Mesenchymal stem cell (in vitro differentiated cells and primary cell): ENCODE results near the gene USP5.

Experiments
- DNase-seq: peaks from one replicate; pipeline ENCODE4 v3.0.0-alpha.2; 2013
- H2AFZ ChIP-seq: one replicate; pipeline ENCODE4 v1.6.1; 2013; ENCODE audit warnings: low read depth, mild to moderate bottlenecking, control low read depth, inconsistent platforms, low read length, moderate library complexity
- H2AK5ac ChIP-seq: 2 replicates; pipeline ENCODE4 v1.6.1; 2013; ENCODE audit warnings: low read length, moderate library complexity, mild to moderate bottlenecking, inconsistent platforms; ENCODE audit not compliant: severe bottlenecking
- H2BK120ac ChIP-seq: one replicate; pipeline ENCODE4 v1.6.1; 2013; ENCODE audit warnings: low read depth, mild to moderate bottlenecking, inconsistent platforms, low read length, moderate library complexity
- H2BK12ac ChIP-seq, 2 experiments: one replicate each; pipeline ENCODE4 v1.6.1; 2013; ENCODE audit warnings: inconsistent platforms in 2 of 2, low read length in 2 of 2, mild to moderate bottlenecking in 2 of 2, moderate library complexity in 2 of 2, control low read depth in 1 of 2
- H2BK15ac ChIP-seq: one replicate; pipeline ENCODE4 v1.6.1; 2013; ENCODE audit warnings: mild to moderate bottlenecking, low read depth, inconsistent platforms; ENCODE audit not compliant: poor library complexity, severe bottlenecking
- H2BK5ac ChIP-seq: 2 replicates; pipeline ENCODE4 v1.6.1; 2013; ENCODE audit warnings: low read depth, mild to moderate bottlenecking, low read length, control low read depth, inconsistent platforms; ENCODE audit not compliant: poor library complexity, severe bottlenecking
- H3K14ac ChIP-seq, 2 experiments: one replicate each; pipeline ENCODE4 v1.6.1; 2013; ENCODE audit warnings: inconsistent platforms in 2 of 2, low read length in 2 of 2, control low read depth in 1 of 2, mild to moderate bottlenecking in 1 of 2, moderate library complexity in 1 of 2
- H3K18ac ChIP-seq, 2 experiments: one replicate each; pipeline ENCODE4 v1.6.1; 2013; ENCODE audit warnings: inconsistent platforms in 2 of 2, low read length in 2 of 2, control low read depth in 1 of 2, low read depth in 1 of 2, mild to moderate bottlenecking in 1 of 2
- H3K23ac ChIP-seq, 2 experiments: one replicate each; pipeline ENCODE4 v1.6.1; 2013; ENCODE audit warnings: inconsistent platforms in 2 of 2, low read length in 2 of 2, mild to moderate bottlenecking in 2 of 2, moderate library complexity in 2 of 2, control low read depth in 1 of 2
- H3K27ac ChIP-seq: 2 replicates; pipeline ENCODE4 v1.5.1; 2013; ENCODE audit warnings: mild to moderate bottlenecking, moderate library complexity, low read length, control low read depth, inconsistent platforms; ENCODE audit not compliant: poor library complexity, severe bottlenecking
- H3K27me3 ChIP-seq, 2 experiments: 2 replicates each; pipeline versions ENCODE4 v1.6.1 to v1.7.0; 2013; ENCODE audit warnings: low read length in 2 of 2, mild to moderate bottlenecking in 2 of 2, moderate library complexity in 2 of 2, control low read depth in 1 of 2, inconsistent platforms in 1 of 2; ENCODE audit not compliant: control insufficient read depth in 1 of 2, insufficient read depth in 1 of 2
- H3K36me3 ChIP-seq, 2 experiments: 2 replicates each; pipeline versions ENCODE4 v1.6.1 to v1.7.0; 2013; ENCODE audit warnings: low read length in 2 of 2, control low read depth in 1 of 2, inconsistent platforms in 1 of 2, low read depth in 1 of 2, mild to moderate bottlenecking in 1 of 2; ENCODE audit not compliant: insufficient read depth in 2 of 2, control insufficient read depth in 1 of 2
- H3K4ac ChIP-seq, 2 experiments: one replicate each; pipeline ENCODE4 v1.6.1; 2013; ENCODE audit warnings: inconsistent platforms in 2 of 2, low read length in 2 of 2, mild to moderate bottlenecking in 2 of 2, moderate library complexity in 2 of 2, control low read depth in 1 of 2, low read depth in 1 of 2
- H3K4me1 ChIP-seq: 2 replicates; pipeline ENCODE4 v1.6.1; 2013; ENCODE audit warnings: low read depth, low read length, control low read depth; ENCODE audit not compliant: control insufficient read depth, insufficient read depth
- H3K4me2 ChIP-seq: 2 replicates; pipeline ENCODE4 v1.6.1; 2013; ENCODE audit warnings: low read length, mild to moderate bottlenecking, inconsistent platforms; ENCODE audit not compliant: poor library complexity, severe bottlenecking
- H3K4me3 ChIP-seq, 2 experiments: 2 replicates each; pipeline versions ENCODE4 v1.5.1 to v1.7.0; 2013; ENCODE audit warnings: low read length in 2 of 2, mild to moderate bottlenecking in 2 of 2, control low read depth in 1 of 2, low read depth in 1 of 2; ENCODE audit not compliant: insufficient read depth in 1 of 2
- H3K79me1 ChIP-seq: replicated peaks from 2 replicates; pipeline ENCODE4 v1.6.1; 2013; ENCODE audit warnings: mild to moderate bottlenecking, control low read depth, low read length, inconsistent platforms; ENCODE audit not compliant: poor library complexity, severe bottlenecking
- H3K9ac ChIP-seq: 2 replicates; pipeline ENCODE4 v1.7.0; 2013; ENCODE audit warnings: mild to moderate bottlenecking, low read length, moderate library complexity
- H3K9me3 ChIP-seq: 2 replicates; pipeline ENCODE4 v1.7.0; 2013; ENCODE audit warnings: mild to moderate bottlenecking, low read length; ENCODE audit not compliant: control insufficient read depth
- H4K8ac ChIP-seq: one replicate; pipeline ENCODE4 v1.6.1; 2013; ENCODE audit warnings: inconsistent platforms, mild to moderate bottlenecking, low read length, moderate library complexity
- H4K91ac ChIP-seq: one replicate; pipeline ENCODE4 v1.6.1; 2013; ENCODE audit warnings: mild to moderate bottlenecking, low read length, inconsistent platforms
- WGBS: methylation state at CpG from one replicate; pipeline ENCODE4 v1.1.7; 2013; ENCODE audit warnings: mixed read lengths; 5-methylcytosine and 5-hydroxymethylcytosine counted together

Gene USP5

DNA sequence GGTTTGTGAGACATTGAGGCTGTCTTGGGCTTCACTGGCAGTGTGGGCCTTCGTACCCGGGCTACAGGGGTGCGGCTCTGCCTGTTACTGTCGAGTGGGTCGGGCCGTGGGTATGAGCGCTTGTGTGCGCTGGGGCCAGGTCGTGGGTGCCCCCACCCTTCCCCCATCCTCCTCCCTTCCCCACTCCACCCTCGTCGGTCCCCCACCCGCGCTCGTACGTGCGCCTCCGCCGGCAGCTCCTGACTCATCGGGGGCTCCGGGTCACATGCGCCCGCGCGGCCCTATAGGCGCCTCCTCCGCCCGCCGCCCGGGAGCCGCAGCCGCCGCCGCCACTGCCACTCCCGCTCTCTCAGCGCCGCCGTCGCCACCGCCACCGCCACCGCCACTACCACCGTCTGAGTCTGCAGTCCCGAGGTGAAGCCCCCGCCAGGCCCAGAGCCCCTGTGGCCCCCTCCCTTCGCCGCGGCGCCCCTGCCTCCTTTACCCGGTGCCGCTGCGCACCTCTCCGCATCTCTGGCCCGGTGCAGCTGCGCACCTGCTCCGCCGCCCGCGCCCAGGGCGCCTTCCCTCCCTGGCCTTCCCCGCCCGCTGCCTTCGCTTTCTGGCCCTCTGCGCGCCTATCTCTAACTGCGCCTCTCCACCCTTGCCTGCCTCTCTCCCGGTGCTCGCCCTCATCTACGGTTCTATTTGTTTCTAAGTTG is 62.4 kb downstream of the USP5 start, which contains the start of gene ENO2:
ENO2 (plus strand) TSS at position 335 of the 701 bp plus-strand sequence. CDS start 1,253 bp downstream, outside the sequence.
- no peaks in the 10 kb centered on the region for H3K9me3 ChIP-seq
- peak within 1 kb of the TSS; percentile 94 for H2BK15ac ChIP-seq
- WGBS: under 1% methylated on average over 61 of the region's 68 CpGs
- peak within 1 kb of the TSS; percentile 74 for H3K4me2 ChIP-seq
- H3K27me3 ChIP-seq: peaks cover 0 to 19% of the 10 kb centered on the region in 2 experiments
- DNase-seq: peak; percentile 73
- peak within 1 kb of the TSS; percentile 6 to 91 for H3K4ac ChIP-seq
- peak within 1 kb of the TSS; percentile 65 for H2AFZ ChIP-seq
- H3K9ac ChIP-seq: peak within 1 kb of the TSS; percentile 85
- H3K14ac ChIP-seq: peak within 1 kb of the TSS in 1 of 2 experiments; percentile 84
- H3K4me1 ChIP-seq: peaks cover 23% of the 10 kb centered on the region
- peak within 1 kb of the TSS in 1 of 2 experiments; percentile 80 for H2BK12ac ChIP-seq
- peaks cover 2 to 24% of the 10 kb centered on the region in 2 experiments for H3K36me3 ChIP-seq
- H4K8ac ChIP-seq: peak within 1 kb of the TSS; percentile 99
- no peak within 1 kb of the TSS for H2BK5ac ChIP-seq
- H3K18ac ChIP-seq: peak within 1 kb of the TSS; percentile 40 to 84
- H2AK5ac ChIP-seq: no peak within 1 kb of the TSS
- no peaks in the 10 kb centered on the region for H3K79me1 ChIP-seq
- peak within 1 kb of the TSS; percentile 64 to 92 for H3K4me3 ChIP-seq
- H2BK120ac ChIP-seq: peak within 1 kb of the TSS; percentile 64
- peak within 1 kb of the TSS in 1 of 2 experiments; percentile 86 for H3K23ac ChIP-seq
- H4K91ac ChIP-seq: peak within 1 kb of the TSS; percentile 95
- H3K27ac ChIP-seq: no peak within 1 kb of the TSS

DNA sequence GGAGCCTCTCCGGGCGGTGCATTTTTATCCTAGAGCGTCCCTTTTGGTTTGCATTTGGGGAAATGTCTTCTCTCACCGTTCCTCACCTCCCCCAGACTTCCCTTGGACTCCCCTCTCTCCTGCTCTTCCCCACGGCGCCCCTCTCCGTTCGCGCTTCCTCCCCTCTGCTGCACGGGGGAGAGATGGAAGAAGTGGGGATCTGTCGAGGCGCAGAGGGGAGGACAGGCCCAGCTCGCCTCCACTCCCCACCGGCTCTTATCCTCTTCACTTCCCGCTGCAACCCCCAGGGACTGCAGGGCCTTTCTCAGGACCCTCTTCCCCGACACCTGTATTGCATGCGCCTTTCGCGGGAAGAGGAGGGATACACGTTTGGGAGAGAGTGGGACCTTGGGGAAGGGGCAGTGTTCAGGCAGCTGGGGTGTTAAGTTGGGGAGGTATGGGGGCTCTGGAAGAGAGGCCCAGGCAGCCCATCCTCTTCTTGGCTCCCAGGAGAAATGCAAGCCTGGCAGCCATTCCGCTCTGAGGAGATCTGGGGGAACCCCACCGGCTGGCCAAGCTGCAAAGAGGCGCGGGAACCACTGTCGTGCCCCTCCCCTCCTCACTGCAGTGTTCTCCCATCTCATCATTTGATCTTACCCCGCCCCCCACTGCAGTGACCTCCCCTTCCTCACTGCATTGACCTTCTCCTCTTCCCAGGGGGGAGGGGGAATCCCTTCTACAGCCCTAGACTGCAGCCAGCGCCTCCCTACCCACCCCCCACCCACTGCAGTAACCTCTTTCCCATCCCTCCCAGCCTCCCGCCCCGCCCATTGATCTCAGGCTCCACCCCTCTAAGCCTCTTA is 63.2 kb downstream of the USP5 start:
- Histone ChIP-seq H3K27me3 (peaks cover 0 to 19% of the 10 kb centered on the region in 2 experiments), H3K4ac (peak overlapping the region in 1 of 2 experiments; percentile 6)

DNA sequence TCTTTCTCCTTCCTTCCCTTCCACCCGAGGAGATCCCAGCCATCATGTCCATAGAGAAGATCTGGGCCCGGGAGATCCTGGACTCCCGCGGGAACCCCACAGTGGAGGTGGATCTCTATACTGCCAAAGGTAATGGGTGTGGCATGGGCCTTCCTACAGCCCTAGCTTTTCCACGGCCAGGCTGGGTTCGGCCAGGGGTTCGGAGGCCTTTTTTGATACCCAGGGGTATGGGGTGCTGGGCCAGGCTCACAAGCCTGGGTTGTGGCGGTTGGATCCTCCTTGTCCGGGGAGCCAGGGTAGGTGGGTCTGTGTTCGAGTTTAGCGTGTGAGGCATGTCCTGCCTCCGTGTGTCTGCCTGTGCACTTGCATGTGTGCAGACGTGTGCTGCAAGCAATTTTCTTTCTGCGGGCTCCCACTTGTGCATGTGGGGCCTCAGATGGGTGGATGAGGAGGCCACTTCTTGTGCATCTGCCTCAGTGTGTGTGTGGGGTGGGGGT is 63.9 kb downstream of the USP5 start:
- no peak overlapping the region for H3K23ac ChIP-seq
- no peak overlapping the region for H2BK5ac ChIP-seq
- H2BK120ac ChIP-seq: no peak overlapping the region
- 81% methylated on average over 14 of the region's 14 CpGs for WGBS
- no peak overlapping the region for H3K18ac ChIP-seq
- H3K4me2 ChIP-seq: no peak overlapping the region
- peaks cover 0 to 19% of the 10 kb centered on the region in 2 experiments for H3K27me3 ChIP-seq
- H3K4ac ChIP-seq: peak overlapping the region in 1 of 2 experiments; percentile 29
- peaks cover 4 to 31% of the 10 kb centered on the region in 2 experiments for H3K36me3 ChIP-seq
- H3K79me1 ChIP-seq: no peaks in the 10 kb centered on the region
- peak overlapping the region in 1 of 2 experiments; percentile 92 for H3K4me3 ChIP-seq
- no peak overlapping the region for H3K27ac ChIP-seq
- H4K8ac ChIP-seq: no peak overlapping the region
- H3K9me3 ChIP-seq: no peaks in the 10 kb centered on the region
- H2BK15ac ChIP-seq: no peak overlapping the region
- no peak overlapping the region for H2AK5ac ChIP-seq
- no peak overlapping the region for H3K9ac ChIP-seq
- H3K4me1 ChIP-seq: peaks cover 23% of the 10 kb centered on the region
- no peak overlapping the region for H4K91ac ChIP-seq
- DNase-seq: no peak
- no peak overlapping the region for H2BK12ac ChIP-seq
- no peak overlapping the region for H2AFZ ChIP-seq
- H3K14ac ChIP-seq: no peak overlapping the region

More for the DNA sequence above, 63.2 kb downstream of the USP5 start:
- no peak overlapping the region for H4K8ac ChIP-seq
- H3K18ac ChIP-seq: peak overlapping the region; percentile 0 to 13
- H2BK5ac ChIP-seq: no peak overlapping the region
- 6% methylated on average over 14 of the region's 29 CpGs for WGBS
- no peak overlapping the region for H2BK15ac ChIP-seq
- no peak overlapping the region for H3K27ac ChIP-seq
- no peaks in the 10 kb centered on the region for H3K79me1 ChIP-seq
- H3K4me2 ChIP-seq: peak overlapping the region; percentile 74
- no peak overlapping the region for H4K91ac ChIP-seq
- peak overlapping the region; percentile 85 for H3K9ac ChIP-seq
- H2AFZ ChIP-seq: peak overlapping the region; percentile 36
- H3K23ac ChIP-seq: peak overlapping the region in 1 of 2 experiments; percentile 86
- no peaks in the 10 kb centered on the region for H3K9me3 ChIP-seq
- H3K14ac ChIP-seq: peak overlapping the region in 1 of 2 experiments; percentile 53
- H3K4me1 ChIP-seq: peaks cover 23% of the 10 kb centered on the region
- DNase-seq: peak; percentile 52
- H2BK120ac ChIP-seq: no peak overlapping the region
- peak overlapping the region in 1 of 2 experiments; percentile 73 for H2BK12ac ChIP-seq
- peak overlapping the region; percentile 64 to 92 for H3K4me3 ChIP-seq
- H2AK5ac ChIP-seq: no peak overlapping the region
- peaks cover 4 to 31% of the 10 kb centered on the region in 2 experiments for H3K36me3 ChIP-seq
